H1 (cell line): ENCODE data around the gene DMPK. TPM values are rescaled to one million over a fixed set of nuclear protein-coding genes. Genes with fewer than 3 reads are reported as not detected.

Source experiments
- CTCF ChIA-PET: fragments of 300-600 bp; sonication (Branson Sonifier 250); formaldehyde crosslinking; loops from one replicate; lab custom pipeline; 2021; ENCODE audit not compliant: partially characterized antibody; lab: Charles Lee
- POLR2A ChIA-PET: fragments of 300-600 bp; sonication (Branson Sonifier 250); formaldehyde crosslinking; loops from one replicate; lab custom pipeline; 2021; ENCODE audit warnings: inconsistent platforms; ENCODE audit not compliant: partially characterized antibody; lab: Charles Lee
- DNase-seq, 2 experiments: peaks; one replicate each; pipeline versions ENCODE4 v3.0.0 to v3.0.0-alpha.2; 2010 to 2022; ENCODE audit warnings: low spot score in 2 of 2, low read depth in 1 of 2, mixed read lengths in 1 of 2
- FAIRE-seq: peaks from 2 replicates; lab custom pipeline; 2011; peaks lifted over from hg19 to GRCh38; lab: Jason Lieb, UNC
- H2AFZ ChIP-seq: 2 replicates; pipeline ENCODE4 v1.8.1; 2012; ENCODE audit warnings: low read length, inconsistent platforms
- H2AK5ac ChIP-seq: 2 replicates; pipeline ENCODE4 v1.6.1; 2013; ENCODE audit warnings: low read depth, low read length
- H2BK120ac ChIP-seq: replicated peaks from 2 replicates; pipeline ENCODE3; 2013; ENCODE audit warnings: low read depth, low read length, inconsistent platforms
- H2BK12ac ChIP-seq: 2 replicates; pipeline ENCODE4 v1.6.1; 2013; ENCODE audit warnings: low read depth, low read length
- H2BK15ac ChIP-seq: 2 replicates; pipeline ENCODE4 v1.6.1; 2013; ENCODE audit warnings: low read length
- H2BK20ac ChIP-seq: 2 replicates; pipeline ENCODE4 v1.6.1; 2013; ENCODE audit warnings: low read length
- H2BK5ac ChIP-seq: 2 replicates; pipeline ENCODE4 v1.6.1; 2013; ENCODE audit warnings: low read depth, low read length
- H3K14ac ChIP-seq: 2 replicates; pipeline ENCODE4 v1.6.1; 2013; ENCODE audit warnings: inconsistent platforms; ENCODE audit not compliant: insufficient read length
- H3K18ac ChIP-seq: 2 replicates; pipeline ENCODE4 v1.6.1; 2013; ENCODE audit warnings: low read length; ENCODE audit errors: extremely low read depth
- H3K23ac ChIP-seq: 2 replicates; pipeline ENCODE4 v1.6.1; 2013; ENCODE audit warnings: inconsistent platforms; ENCODE audit not compliant: insufficient read length
- H3K23me2 ChIP-seq: 2 replicates; pipeline ENCODE4 v1.6.1; 2013; ENCODE audit warnings: low read depth, low read length
- H3K27ac ChIP-seq: 2 replicates; pipeline ENCODE4 v1.6.1; 2011; ENCODE audit warnings: low read depth, low read length, inconsistent platforms
- H3K27me3 ChIP-seq, 4 experiments: replicated peaks in 1 of 4; 1 replicate in 1 of 4; 2 replicates in 3 of 4; pipeline versions ENCODE4 v1.6.1 to v1.8.1; 2011 to 2013; ENCODE audit warnings: low read length in 3 of 4, mild to moderate bottlenecking in 3 of 4, inconsistent platforms in 2 of 4, mixed read lengths in 2 of 4, moderate library complexity in 1 of 4; ENCODE audit not compliant: control insufficient read depth in 3 of 4, insufficient read depth in 3 of 4; ENCODE audit errors: extremely low read depth in 1 of 4
- H3K36me3 ChIP-seq, 4 experiments: 2 replicates each; pipeline versions ENCODE4 v1.6.1 to v1.8.1; 2011 to 2013; ENCODE audit warnings: mild to moderate bottlenecking in 4 of 4, low read length in 3 of 4, moderate library complexity in 2 of 4, control low read depth in 1 of 4, inconsistent platforms in 1 of 4; ENCODE audit not compliant: insufficient read depth in 4 of 4, control insufficient read depth in 2 of 4
- H3K4ac ChIP-seq: replicated peaks from 2 replicates; pipeline ENCODE3; 2013; ENCODE audit warnings: low read length, low read depth, mixed read lengths, inconsistent platforms; ENCODE audit not compliant: insufficient read length
- H3K4me1 ChIP-seq, 4 experiments: replicated peaks in 1 of 4; 1 replicate in 1 of 4; 2 replicates in 3 of 4; pipeline versions ENCODE4 v1.6.1 to v1.8.1; 2011 to 2013; ENCODE audit warnings: low read length in 3 of 4, inconsistent platforms in 2 of 4, mixed read lengths in 1 of 4; ENCODE audit not compliant: insufficient read depth in 4 of 4, control insufficient read depth in 3 of 4
- H3K4me2 ChIP-seq, 2 experiments: 2 replicates each; pipeline versions ENCODE4 v1.6.1 to v1.8.1; 2011 to 2013; ENCODE audit warnings: low read depth in 2 of 2, low read length in 2 of 2, control low read depth in 1 of 2, inconsistent platforms in 1 of 2, mild to moderate bottlenecking in 1 of 2; ENCODE audit not compliant: insufficient read depth in 1 of 2
- H3K4me3 ChIP-seq, 4 experiments: fragments of 200-600, 300-600 bp in 1 of 4; sonication (generic), shearing (Covaris generic), sonication (Bioruptor Twin) in 1 of 4; 2 replicates each; pipeline versions ENCODE4 v1.5.1 to v1.8.1; 2011 to 2016; ENCODE audit warnings: low read length in 4 of 4, low read depth in 3 of 4, control low read depth in 2 of 4, inconsistent platforms in 2 of 4, mild to moderate bottlenecking in 2 of 4, mixed read lengths in 1 of 4, moderate library complexity in 1 of 4; ENCODE audit not compliant: insufficient read depth in 2 of 4; ENCODE audit errors: extremely low read depth in 1 of 4
- H3K56ac ChIP-seq: replicated peaks from 2 replicates; pipeline ENCODE3; 2013; ENCODE audit warnings: low read depth, mild to moderate bottlenecking, mixed read lengths, low read length, inconsistent platforms; ENCODE audit not compliant: insufficient read length
- H3K79me1 ChIP-seq: 2 replicates; pipeline ENCODE4 v1.6.1; 2013; ENCODE audit warnings: low read depth, low read length, control low read depth
- H3K79me2 ChIP-seq, 2 experiments: 2 replicates each; pipeline versions ENCODE4 v1.6.1 to v1.8.1; 2012 to 2013; ENCODE audit warnings: low read length in 2 of 2, mild to moderate bottlenecking in 2 of 2, inconsistent platforms in 1 of 2; ENCODE audit not compliant: insufficient read depth in 2 of 2, control insufficient read depth in 1 of 2
- H3K9ac ChIP-seq, 4 experiments: replicated peaks in 1 of 4; 1 replicate in 1 of 4; 2 replicates in 3 of 4; pipeline versions ENCODE4 v1.6.1 to v1.8.1; 2011 to 2013; ENCODE audit warnings: low read depth in 3 of 4, low read length in 3 of 4, control low read depth in 2 of 4, mild to moderate bottlenecking in 2 of 4, moderate library complexity in 2 of 4, inconsistent platforms in 1 of 4; ENCODE audit errors: extremely low read depth in 1 of 4
- H3K9me3 ChIP-seq, 2 experiments: 2 replicates each; pipeline versions ENCODE4 v1.6.1 to v1.8.1; 2012 to 2013; ENCODE audit warnings: mild to moderate bottlenecking in 2 of 2, moderate library complexity in 2 of 2, control low read depth in 1 of 2, inconsistent platforms in 1 of 2, low read depth in 1 of 2, low read length in 1 of 2, mixed read lengths in 1 of 2; ENCODE audit not compliant: insufficient read depth in 2 of 2
- H4K20me1 ChIP-seq, 2 experiments: replicated peaks in 1 of 2; 2 replicates each; pipeline versions ENCODE3 to v1.8.1; 2011 to 2013; ENCODE audit warnings: inconsistent platforms in 2 of 2, low read length in 2 of 2, mild to moderate bottlenecking in 1 of 2; ENCODE audit not compliant: insufficient read depth in 2 of 2, control insufficient read depth in 1 of 2
- H4K5ac ChIP-seq: 2 replicates; pipeline ENCODE4 v1.6.1; 2013; ENCODE audit warnings: low read length, low read depth, mixed read lengths, inconsistent platforms; ENCODE audit not compliant: insufficient read length
- H4K8ac ChIP-seq: 2 replicates; pipeline ENCODE4 v1.8.0; 2013; ENCODE audit warnings: mild to moderate bottlenecking, moderate library complexity, low read length, inconsistent platforms; ENCODE audit not compliant: insufficient read depth; ENCODE audit errors: extremely low read depth
- H4K91ac ChIP-seq: replicated peaks from 2 replicates; pipeline ENCODE3; 2013; ENCODE audit warnings: low read length, mixed read lengths, inconsistent platforms; ENCODE audit not compliant: insufficient read length
- ASH2L ChIP-seq: fragments of 200-600, 300-600 bp; sonication (generic); IDR thresholded peaks from one replicate; pipeline ENCODE4 v1.7.1; 2017; ENCODE audit warnings: low read length
- BCL11A ChIP-seq, 2 experiments: IDR thresholded peaks; one replicate each; pipeline ENCODE4 v1.6.1; 2011; ENCODE audit warnings: low read depth in 2 of 2, low read length in 2 of 2, mild to moderate bottlenecking in 2 of 2
- CHD2 ChIP-seq: IDR thresholded peaks from 2 replicates; pipeline ENCODE4 v1.6.1; 2012; ENCODE audit warnings: low read length, improper control_type of control experiment
- FOSL1 ChIP-seq: IDR thresholded peaks from 2 replicates; pipeline ENCODE4 v1.6.1; 2011; ENCODE audit warnings: mild to moderate bottlenecking, low read depth, low read length, moderate library complexity; ENCODE audit not compliant: insufficient read depth
- HDAC2 ChIP-seq, 2 experiments: fragments of 300-600 bp in 1 of 2; sonication (generic) in 1 of 2; IDR thresholded peaks; 2 replicates each; pipeline ENCODE4 v1.6.1; 2011 to 2012; ENCODE audit warnings: low read depth in 2 of 2, low read length in 2 of 2, mild to moderate bottlenecking in 2 of 2, moderate library complexity in 2 of 2, borderline replicate concordance in 1 of 2, inconsistent platforms in 1 of 2
- JUND ChIP-seq: IDR thresholded peaks from 2 replicates; pipeline ENCODE4 v1.6.1; 2011; ENCODE audit warnings: mild to moderate bottlenecking, improper control_type of control experiment, low read length
- KDM4A ChIP-seq: IDR thresholded peaks from one replicate; pipeline ENCODE4 v1.7.1; 2012; ENCODE audit warnings: low read depth, mild to moderate bottlenecking, moderate library complexity, low read length, inconsistent platforms; ENCODE audit not compliant: severe bottlenecking
- KDM5A ChIP-seq: fragments of 200-600 bp; IDR thresholded peaks from 2 replicates; pipeline ENCODE4 v1.7.1; 2012; ENCODE audit warnings: mild to moderate bottlenecking, low read length, inconsistent platforms, mixed read lengths
- RNF2 ChIP-seq: fragments of 200-900, 300-1000 bp; sonication (generic); IDR thresholded peaks from 2 replicates; pipeline ENCODE4 v1.7.1; 2016; ENCODE audit warnings: borderline replicate concordance, low read depth, mild to moderate bottlenecking, antibody characterized with exemption, low read length; ENCODE audit not compliant: poor library complexity, severe bottlenecking; ENCODE audit errors: missing control alignments
- RXRA ChIP-seq: IDR thresholded peaks from 2 replicates; pipeline ENCODE4 v1.6.1; 2011; ENCODE audit warnings: low read depth, mild to moderate bottlenecking, low read length, moderate library complexity; ENCODE audit not compliant: insufficient read depth
- SIRT6 ChIP-seq: IDR thresholded peaks from one replicate; pipeline ENCODE4 v1.7.1; 2012; ENCODE audit warnings: low read length, inconsistent platforms
- SIX5 ChIP-seq: IDR thresholded peaks from 2 replicates; pipeline ENCODE4 v1.6.1; 2011; ENCODE audit warnings: mild to moderate bottlenecking, low read depth, low read length
- SP4 ChIP-seq: IDR thresholded peaks from 2 replicates; pipeline ENCODE4 v1.6.1; 2012; ENCODE audit warnings: low read length, inconsistent platforms
- WGBS, 2 experiments: shearing (Covaris generic) in 1 of 2; methylation state at CpG; one replicate each; pipeline versions ENCODE4 v1.1.6 to v1.1.7; 2013 to 2015; ENCODE audit warnings: low lambda C conversion rate in 2 of 2, mixed read lengths in 2 of 2, inconsistent platforms in 1 of 2, low coverage in 1 of 2, missing lambda C conversion rate in 1 of 2; ENCODE audit not compliant: insufficient replicate concordance in 2 of 2, insufficient coverage in 1 of 2, insufficient read length in 1 of 2; ENCODE audit errors: extremely low coverage in 1 of 2, missing lambda C conversion rate in 1 of 2; 5-methylcytosine and 5-hydroxymethylcytosine counted together
- polyA plus RNA-seq, 7 experiments: library from polyadenylated mRNA; depleted of rRNA in 3 of 7; stranded (reverse) in 5 of 7; unstranded in 2 of 7; fragments of >200 nt in 5 of 7; fragments of 200-250 nt in 2 of 7; gene quantifications; 1 replicate in 5 of 7; 2 replicates in 1 of 7; 4 replicates in 1 of 7; pipeline versions ENCODE4 v1.2.1 to v1.2.3, GENCODE V29; 2011 to 2013; ENCODE audit warnings: missing spikeins in 2 of 7, mixed read lengths in 2 of 7
- total RNA-seq: library from RNA; stranded (reverse); fragmentation: NEBNext Ultra II Directional; extraction: Animal tissue kit (Norgen Biotek cat#: 25700); gene quantifications from 2 replicates; pipeline ENCODE4 v1.2.1, GENCODE V29; 2021

The DMPK gene
- total and polyA plus RNA-seq, 2 of the 8 experiments (the other 6 are each of a cell fraction or from before 2014, with no cell fraction given), result 13.7 to 27.4 TPM

- Histone ChIP-seq H4K91ac (no peak overlapping the region), H4K20me1 (peaks cover 0 to 3% of the 10 kb centered on the region in 2 experiments), H4K8ac (peak overlapping the region; percentile 0; the same call in 1 of the 2 replicates), H2AFZ (no peak overlapping the region), H3K23me2 (peaks cover 28% of the 10 kb centered on the region), H2BK20ac (no peak overlapping the region), H2BK5ac (no peak overlapping the region), H2AK5ac (no peak overlapping the region), H3K23ac (no peak overlapping the region), H3K27me3 (no peaks in the 10 kb centered on the region), H3K14ac (no peak overlapping the region), H3K4ac (no peak overlapping the region), H2BK12ac (0 out of 2 replicates have a peak overlapping the region, but pooled peaks have one; percentile 19), H3K18ac (peak overlapping the region; percentile 87), H3K4me2 (peak overlapping the region; percentile 61 to 94), H3K4me1 (peaks cover 7 to 41% (median 31%) of the 10 kb centered on the region in 4 experiments), H3K4me3 (peak overlapping the region; percentile 57 to 89 (median 71)), H4K5ac (peak overlapping the region; percentile 28), H2BK15ac (no peak overlapping the region), H3K27ac (no peak overlapping the region), H3K9me3 (no peaks in the 10 kb centered on the region), H3K79me1 (no peaks in the 10 kb centered on the region), H3K56ac (no peak overlapping the region), H3K9ac (peak overlapping the region; percentile 21 to 78 (median 62); a peak in 6 of 7 replicates), H3K36me3 (peaks cover 0 to 2% (median 0%) of the 10 kb centered on the region in 4 experiments; a peak in 2 of 8 replicates), H3K79me2 (no peaks in the 10 kb centered on the region), H2BK120ac (no peak overlapping the region)
- CTCF ChIA-PET, result interaction anchor here (0.6 to 6.7 kb wide), 12 partner anchors 9 to 1059 kb away, joined by 3 to 55 read pairs (median 3); partner anchors contain the start of genes FOXA3 and RSPH6A
- DNase-seq (no peak), FAIRE-seq (no peak)
- WGBS, 2 experiments, result 2% methylated on average over 17 of the region's 31 CpGs; no CpG with 5 or more reads in 1 of the 2 experiments
- POLR2A ChIA-PET, result interaction anchor here (0.5 to 16.2 kb wide), 21 partner anchors 7 to 240 kb away, joined by 3 to 284 read pairs (median 5); partner anchors contain the start of genes DMPK, DMWD, FBXO46 and MEIOSIN
- no peak for TF ChIP-seq BCL11A (IDR thresholded peaks at IDR 0.05; ENCODE audit: low read depth in 2 of 2, low read length in 2 of 2)
- no peak for TF ChIP-seq RNF2
- no peak for TF ChIP-seq SP4
- no peak for TF ChIP-seq SIRT6
- TF ChIP-seq ASH2L, result no peak
- no peak for TF ChIP-seq JUND
- 0 out of 4 replicates have a peak, but pooled peaks of 1 of the 2 experiments have one; percentile 38 for TF ChIP-seq HDAC2 (IDR thresholded peaks at IDR 0.05; ENCODE audit: borderline replicate concordance in 1 of 2, low read depth in 2 of 2, low read length in 2 of 2)
- TF ChIP-seq KDM4A, result no peak
- no peak for TF ChIP-seq FOSL1
- no peak for TF ChIP-seq SIX5
- no peak for TF ChIP-seq RXRA
- TF ChIP-seq CHD2, result no peak
- no peak for TF ChIP-seq KDM5A
These were observed 14.8 kb downstream of the DMPK start for GRCh38 chr19:45767410-45767880.
